Hippocampal formation (tissue), 2 donors: ENCODE data around the gene CYB5R2.

Experiments
- DNase-seq, 2 donors: peaks; one replicate each; lab custom pipeline; 2025; lab: John Stamatoyannopoulos, UW

Gene CYB5R2

DNA sequence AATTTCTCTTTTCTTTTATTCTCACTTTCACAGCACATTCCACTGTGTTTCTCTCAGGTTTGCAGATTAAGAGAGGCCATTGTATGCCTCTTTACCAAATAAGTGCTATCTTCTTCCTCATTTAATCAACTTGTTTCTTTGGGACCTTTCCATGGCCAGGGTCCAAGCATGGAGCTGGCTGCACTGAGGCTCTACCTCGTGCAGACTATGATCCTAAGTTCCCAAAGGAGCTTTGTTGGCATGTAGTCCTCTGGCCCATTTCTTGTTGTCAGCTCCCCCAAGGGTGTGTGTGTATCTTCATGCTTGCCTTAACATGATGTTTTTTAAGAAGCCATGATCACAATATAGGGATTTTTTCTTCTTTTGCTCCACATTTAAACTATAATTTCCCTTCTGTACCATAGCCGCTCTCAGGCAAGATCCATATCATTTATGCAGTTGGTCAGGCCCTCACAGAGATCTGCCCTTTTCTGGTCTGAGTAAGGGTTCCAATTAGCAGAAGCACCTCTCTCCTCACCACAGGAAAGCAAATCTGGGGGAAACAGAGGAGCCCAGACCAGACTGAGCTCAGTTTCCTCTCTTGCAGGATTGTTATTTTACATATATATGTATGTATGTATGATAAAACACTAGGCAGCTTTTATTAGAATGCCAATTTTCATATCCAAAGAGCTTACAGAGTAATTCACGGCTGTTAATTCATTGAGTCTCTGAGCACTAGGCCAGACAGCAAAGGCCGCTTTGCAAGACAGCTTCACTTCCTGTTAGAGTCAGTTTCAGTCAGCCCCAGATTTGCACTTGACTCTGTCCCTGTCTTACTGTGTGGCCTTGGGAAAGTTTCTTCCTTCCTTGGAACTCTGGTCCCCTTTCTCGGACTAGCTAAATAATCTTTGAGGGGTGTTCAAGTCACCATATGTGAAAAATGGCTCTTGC is 34.3 kb downstream of the CYB5R2 start:
- no peak for DNase-seq

DNA sequence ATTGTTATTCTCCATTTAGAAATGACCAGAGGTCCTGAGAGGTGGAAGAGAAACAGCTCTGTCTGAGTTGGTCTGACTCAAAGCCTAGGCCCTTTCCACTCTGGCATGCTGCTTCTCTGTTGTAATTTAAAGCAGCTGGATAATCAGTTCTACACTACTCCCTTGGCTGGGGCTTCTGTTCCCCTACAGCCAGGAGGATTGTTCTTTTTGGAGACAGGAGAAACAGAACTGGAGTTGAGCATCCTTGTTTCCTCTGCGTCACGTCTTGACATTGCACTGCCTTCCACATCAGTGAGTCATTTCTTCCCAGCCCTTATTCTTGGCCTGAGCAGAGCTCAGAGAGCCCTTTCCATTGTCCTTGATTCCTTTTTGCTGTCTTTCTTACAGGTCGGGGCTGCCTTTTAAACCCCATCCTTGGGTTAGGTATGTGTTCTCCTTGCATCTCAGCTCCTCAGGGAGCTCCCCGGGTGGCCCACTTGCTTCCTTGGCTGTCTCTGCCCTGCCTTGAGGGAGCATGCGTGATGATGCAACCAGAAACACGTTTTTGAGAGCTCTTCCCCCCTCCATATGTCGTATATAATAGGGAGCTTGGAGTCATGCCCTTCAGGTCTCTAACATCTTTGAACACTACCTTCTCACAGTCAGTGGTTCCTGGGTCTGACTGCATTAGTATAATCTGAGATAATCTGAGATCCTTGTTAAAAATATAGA is 35.7 kb downstream of the CYB5R2 start:
- no peak for DNase-seq

DNA sequence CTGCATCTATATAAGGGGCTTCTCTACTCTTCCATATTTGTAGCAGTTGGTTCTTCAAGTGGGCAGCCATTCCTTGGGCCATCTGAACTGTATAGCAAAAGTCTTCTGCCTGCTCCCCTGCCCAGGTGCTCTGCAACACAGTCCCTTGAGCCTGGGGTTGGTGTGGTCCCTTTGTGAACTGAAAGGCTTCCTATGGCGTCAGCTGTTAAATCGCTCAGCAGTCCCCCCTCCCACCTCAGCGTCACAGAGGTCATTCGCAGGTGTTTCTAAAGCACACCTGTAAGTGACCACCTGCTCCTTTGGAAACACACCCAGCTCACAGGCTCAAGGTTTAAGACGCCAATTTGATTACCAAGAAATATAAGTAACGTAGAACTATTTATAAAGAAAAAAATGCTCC is 37.0 kb downstream of the CYB5R2 start:
- DNase-seq: no peak

DNA sequence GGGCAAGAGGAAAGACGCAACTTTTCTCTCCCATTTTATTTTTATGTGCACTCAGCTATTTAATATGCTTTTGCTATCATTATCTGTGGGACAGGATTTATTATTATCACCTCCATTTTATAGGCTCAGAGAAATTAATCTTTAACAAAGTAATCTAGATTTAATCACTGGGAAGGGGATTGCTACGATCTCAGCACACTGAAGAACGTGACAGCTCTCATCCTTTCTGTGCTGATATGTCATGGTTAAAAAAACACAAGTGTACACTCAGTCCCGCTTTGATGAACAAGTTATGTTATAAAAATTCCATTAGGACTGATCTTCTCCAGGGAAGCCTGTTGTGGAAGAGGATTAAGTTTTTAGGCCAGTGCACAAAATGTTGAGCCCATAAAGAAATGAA is 37.6 kb downstream of the CYB5R2 start:
- DNase-seq: no peak

DNA sequence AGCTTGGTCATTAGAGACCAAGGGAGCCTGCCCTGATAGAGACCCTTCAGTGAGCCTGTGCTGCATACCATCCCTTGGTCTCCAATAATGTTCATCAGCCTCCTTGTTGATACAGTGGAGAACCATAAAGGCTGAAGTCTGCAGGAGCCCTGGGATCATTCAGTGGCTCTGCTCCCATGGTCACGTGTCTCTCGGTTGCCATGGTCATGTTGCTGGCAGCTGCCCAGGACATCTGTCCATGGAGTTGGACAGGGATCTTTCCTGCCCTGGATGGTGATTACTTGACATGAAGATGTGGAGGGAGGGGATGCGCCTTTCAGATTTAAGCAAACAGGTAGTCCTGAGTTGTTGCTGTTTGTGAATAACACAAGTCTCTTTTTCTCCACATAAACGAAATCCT is 38.2 kb downstream of the CYB5R2 start:
- peak; percentile 22 to 85 for DNase-seq

DNA sequence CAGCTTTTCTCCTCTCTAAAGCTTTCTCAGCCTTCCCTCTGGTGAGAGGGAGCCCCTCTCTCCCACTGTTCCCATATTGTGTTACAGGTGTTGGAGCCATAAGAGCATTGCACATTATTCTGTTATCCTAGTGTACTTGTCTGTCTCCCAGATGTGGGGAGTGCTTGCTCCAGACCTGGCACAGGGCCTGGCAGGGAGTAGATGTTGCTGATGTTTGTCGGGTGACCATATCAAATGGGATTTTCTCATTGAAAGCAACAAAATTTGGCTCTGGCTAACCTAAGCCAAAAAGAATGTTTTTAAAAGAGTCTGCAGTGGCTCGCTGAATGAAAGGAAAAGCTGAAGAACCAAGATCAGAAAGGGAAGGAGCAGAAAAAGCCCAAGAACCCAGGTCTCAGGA is 41.1 kb downstream of the CYB5R2 start:
- DNase-seq: no peak

DNA sequence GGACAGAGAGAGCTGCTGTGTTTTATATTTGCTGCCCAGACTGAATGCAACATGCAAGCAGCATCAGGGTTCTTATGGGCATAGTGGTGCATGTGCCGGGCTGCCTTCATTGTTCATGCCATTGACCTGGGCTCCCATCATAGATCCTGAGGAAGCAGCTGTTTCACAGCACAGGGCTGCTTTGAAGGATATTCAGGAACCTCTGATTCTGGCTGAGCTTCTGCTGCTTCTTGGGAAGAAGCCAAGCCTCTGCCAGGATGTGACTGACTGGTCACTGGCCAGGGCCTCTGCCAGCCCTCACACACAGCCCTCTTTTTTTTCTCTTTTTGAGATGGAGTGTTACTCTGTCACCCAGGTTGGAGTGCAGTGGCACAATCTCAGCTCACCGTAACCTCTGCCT is 43.3 kb downstream of the CYB5R2 start:
- DNase-seq: peak; percentile 27 to 39

DNA sequence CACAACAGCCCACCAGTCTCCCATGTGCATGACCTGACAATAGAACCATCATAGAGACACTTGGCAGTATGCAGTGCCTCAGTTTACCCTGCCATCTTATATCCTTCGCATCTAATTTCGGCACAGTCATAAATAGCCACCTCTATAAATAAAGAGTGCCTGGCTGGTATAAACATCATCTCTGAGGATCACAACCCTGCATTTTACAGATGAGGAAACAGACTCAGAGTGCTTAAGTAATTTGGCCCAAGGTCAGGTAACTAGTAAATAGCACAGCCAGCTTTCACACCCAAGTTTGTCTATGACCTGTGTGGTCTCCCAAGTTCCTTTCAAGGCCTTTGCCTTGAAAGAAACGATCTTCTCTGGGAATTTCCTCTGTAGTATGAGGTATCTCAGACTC is 44.6 kb downstream of the CYB5R2 start:
- DNase-seq: no peak

DNA sequence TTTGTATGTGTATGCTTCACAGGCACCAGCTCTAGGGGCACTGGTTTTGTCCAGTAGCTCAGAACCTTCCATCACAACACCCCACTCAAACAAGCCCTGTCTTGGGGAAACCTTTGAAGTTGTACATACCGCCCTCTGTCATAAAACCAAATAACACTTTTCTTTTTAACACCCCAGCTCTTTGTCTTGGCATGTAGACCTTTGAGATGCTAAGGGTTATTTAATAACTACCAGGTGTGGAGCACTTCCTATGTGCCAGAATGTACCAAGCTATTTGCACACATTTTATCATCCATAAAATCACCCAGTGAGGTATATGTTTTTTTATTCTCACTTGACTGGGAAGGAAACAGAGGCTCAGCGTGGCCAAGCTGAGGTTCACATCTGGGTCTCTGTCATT is 50.6 kb downstream of the CYB5R2 start:
- DNase-seq: no peak

DNA sequence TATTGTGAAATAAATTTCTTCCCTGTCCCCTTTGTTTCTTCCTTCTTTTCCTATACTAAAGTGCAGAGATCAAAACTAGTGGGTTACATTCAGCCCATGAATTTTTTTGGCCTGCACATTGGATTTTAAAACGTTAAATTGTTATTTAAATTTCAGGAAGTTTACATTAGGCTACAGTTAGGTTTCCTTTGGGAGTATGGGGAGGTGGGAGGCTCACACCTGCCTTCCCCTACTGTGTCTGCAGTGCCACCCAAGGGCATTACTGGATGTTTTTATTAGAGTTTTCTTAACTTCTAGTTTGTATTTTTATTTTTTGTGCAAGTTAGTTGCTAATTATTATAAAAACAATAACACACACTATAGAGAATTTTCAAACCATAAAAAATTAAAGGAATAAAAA is 51.7 kb downstream of the CYB5R2 start:
- no peak for DNase-seq

DNA sequence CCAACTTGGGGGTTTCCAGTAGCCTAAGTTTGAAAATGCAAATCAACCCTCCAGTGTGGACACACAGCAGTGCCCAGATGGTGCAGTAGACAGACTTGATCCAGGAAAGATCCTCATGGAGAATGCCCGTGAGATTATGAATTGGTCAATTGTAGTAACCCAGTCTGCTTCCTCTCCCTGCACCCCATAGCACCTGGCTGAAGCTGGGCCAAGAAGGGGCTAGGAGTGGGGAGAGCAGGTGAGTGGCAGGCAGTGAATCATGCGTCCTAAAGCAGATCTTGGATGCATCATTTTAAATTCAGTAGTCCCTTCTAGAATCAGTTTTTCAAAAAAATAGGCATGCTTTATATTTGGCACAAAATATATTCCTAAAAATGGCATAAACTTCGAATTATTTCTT is 52.2 kb downstream of the CYB5R2 start:
- no peak for DNase-seq

DNA sequence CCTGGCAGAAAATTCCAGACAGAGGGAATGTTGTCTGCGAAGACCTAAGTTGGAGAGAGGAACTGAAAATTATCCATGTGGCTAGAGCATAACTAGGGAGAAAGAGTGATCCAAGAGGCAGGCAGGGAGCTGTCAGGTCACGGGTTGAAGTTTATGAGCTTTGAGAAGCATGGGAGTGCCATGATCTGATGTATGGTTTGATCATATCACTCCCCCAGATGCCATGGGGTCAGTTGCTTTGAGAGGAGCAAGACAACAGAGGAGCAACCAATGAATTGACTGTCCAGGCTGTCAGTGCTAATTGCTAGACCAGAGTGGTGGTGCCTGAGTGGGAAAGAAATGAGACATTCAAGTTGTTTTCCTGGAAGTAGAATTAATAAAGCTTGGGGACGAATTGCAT is 54.0 kb downstream of the CYB5R2 start:
- no peak for DNase-seq

DNA sequence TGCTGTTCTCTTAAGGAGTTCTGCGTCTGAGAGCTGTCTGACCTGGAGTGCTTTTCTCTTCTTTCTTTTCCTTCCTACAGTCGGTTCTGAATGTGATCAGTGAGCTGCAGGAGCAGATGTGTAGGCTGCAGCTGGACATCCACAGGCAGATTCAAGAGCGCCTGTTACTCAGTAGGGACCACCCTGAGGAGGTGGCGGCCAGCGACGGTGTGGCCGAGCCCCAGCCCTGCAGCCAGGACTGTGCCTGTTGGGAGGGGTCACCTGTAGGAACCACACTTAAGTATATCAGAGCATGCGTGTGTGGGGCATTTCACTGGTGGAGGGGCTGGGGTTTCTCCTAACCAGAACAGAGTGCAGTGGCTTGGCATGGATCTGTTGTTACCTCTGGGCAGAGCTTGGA is 56.3 kb downstream of the CYB5R2 start:
- no peak for DNase-seq
